B cell (primary cell): ENCODE data around the gene RBPJL.

Experiments
- CTCF ChIP-seq: fragments of 200-600 bp; IDR thresholded peaks from one replicate; pipeline ENCODE4 v1.8.0; 2022; ENCODE audit warnings: antibody characterized with exemption, mild to moderate bottlenecking
- EZH2 ChIP-seq: IDR thresholded peaks from 2 replicates; pipeline ENCODE4 v1.6.1; 2012; ENCODE audit warnings: borderline replicate concordance, low read depth, mild to moderate bottlenecking, moderate library complexity, low read length; ENCODE audit not compliant: insufficient read depth, poor library complexity, severe bottlenecking

GRCh38 chr20:45304464-45304999 is 2.1 kb upstream of the RBPJL start:
- TF ChIP-seq CTCF (no peak), EZH2 (no peak)
